HG03432 (cell line): Measurements from ENCODE around the gene RYR2.
A peak's percentile ranks its signal among the peaks of the same experiment; 100 is the strongest.
"Not testable (repeated sequence)": the region's sequence is repeated elsewhere in the genome, so short reads cannot be mapped to it uniquely, and the experiment has no call there.

Experiments
- ATAC-seq: cut with Tn5 transposase; IDR thresholded peaks from one replicate; pipeline ENCODE4 v1.9.1; 2021; ENCODE audit warnings: mild to moderate bottlenecking, moderate library complexity; ENCODE audit not compliant: unreplicated experiment

RYR2 gene

GRCh38 chr1:237525102-237525501 is 483.1 kb downstream of the RYR2 start:
- no peak for ATAC-seq

GRCh38 chr1:237527761-237528160 is 485.8 kb downstream of the RYR2 start:
- no peak for ATAC-seq

- no peak for ATAC-seq
These were observed 486.6 kb downstream of the RYR2 start for GRCh38 chr1:237528545-237528944.

GRCh38 chr1:237539055-237539454 is 497.1 kb downstream of the RYR2 start:
- ATAC-seq: no peak

- ATAC-seq: no peak
These were observed 500.8 kb downstream of the RYR2 start for GRCh38 chr1:237542525-237543418.

GRCh38 chr1:237553078-237553477 is 511.1 kb downstream of the RYR2 start:
- ATAC-seq: no peak

- ATAC-seq: no peak
These were observed 514.9 kb downstream of the RYR2 start for GRCh38 chr1:237556911-237557310.

- peak; percentile 90 for ATAC-seq
These were observed 520.3 kb downstream of the RYR2 start for GRCh38 chr1:237562242-237562823.

- ATAC-seq: no peak
These were observed 523.3 kb downstream of the RYR2 start for GRCh38 chr1:237565236-237565635.

- ATAC-seq: no peak
These were observed 524.6 kb downstream of the RYR2 start for GRCh38 chr1:237566581-237566980.

- ATAC-seq: no peak
These were observed 527.0 kb downstream of the RYR2 start for GRCh38 chr1:237568955-237569354.

- ATAC-seq: no peak
These were observed 528.5 kb downstream of the RYR2 start for GRCh38 chr1:237570530-237570929.

GRCh38 chr1:237574536-237574935 is 532.6 kb downstream of the RYR2 start:
- no peak for ATAC-seq

GRCh38 chr1:237578540-237578939 is 536.6 kb downstream of the RYR2 start:
- ATAC-seq: no peak

- ATAC-seq: no peak
These were observed 538.7 kb downstream of the RYR2 start for GRCh38 chr1:237580726-237581125.

GRCh38 chr1:237583270-237583669 is 541.3 kb downstream of the RYR2 start:
- ATAC-seq: no peak

- no peak for ATAC-seq
These were observed 541.8 kb downstream of the RYR2 start for GRCh38 chr1:237583756-237584155.

GRCh38 chr1:237590386-237590785 is 548.4 kb downstream of the RYR2 start:
- no peak for ATAC-seq

- no peak for ATAC-seq
These were observed 549.4 kb downstream of the RYR2 start for GRCh38 chr1:237591353-237591752.

GRCh38 chr1:237603036-237603568 is 561.1 kb downstream of the RYR2 start:
- ATAC-seq: not testable (repeated sequence)

- no peak for ATAC-seq
These were observed 566.4 kb downstream of the RYR2 start for GRCh38 chr1:237608433-237608832.

- ATAC-seq: no peak
These were observed 568.2 kb downstream of the RYR2 start for GRCh38 chr1:237610157-237610556.
